NCI-H774 (cell line): ENCODE measurements around the gene KIAA1217.

Experiments used
- DNase-seq: peaks from one replicate; lab custom pipeline; 2025; lab: John Stamatoyannopoulos, UW

The KIAA1217 gene

DNA sequence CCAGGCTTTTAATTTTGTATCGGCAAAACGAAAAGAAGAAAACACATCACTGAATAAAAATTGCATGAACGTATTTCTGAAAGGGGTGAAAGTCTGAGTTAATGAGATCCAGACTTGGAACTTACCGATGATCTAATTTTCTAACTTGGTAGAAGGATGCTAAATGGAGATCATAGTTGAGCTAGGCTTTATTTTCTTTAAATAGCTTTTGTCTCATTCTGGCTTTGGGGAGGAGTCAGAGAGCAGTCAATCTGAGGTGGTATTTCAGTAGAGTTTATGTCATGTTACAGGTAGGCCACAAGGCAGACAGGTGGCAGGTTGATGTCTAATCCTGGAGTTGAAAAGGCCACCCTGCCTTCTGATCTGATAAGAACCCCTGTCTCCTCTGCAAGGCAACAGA lies 161.9 kb downstream of the KIAA1217 start:
- DNase-seq = no peak

DNA sequence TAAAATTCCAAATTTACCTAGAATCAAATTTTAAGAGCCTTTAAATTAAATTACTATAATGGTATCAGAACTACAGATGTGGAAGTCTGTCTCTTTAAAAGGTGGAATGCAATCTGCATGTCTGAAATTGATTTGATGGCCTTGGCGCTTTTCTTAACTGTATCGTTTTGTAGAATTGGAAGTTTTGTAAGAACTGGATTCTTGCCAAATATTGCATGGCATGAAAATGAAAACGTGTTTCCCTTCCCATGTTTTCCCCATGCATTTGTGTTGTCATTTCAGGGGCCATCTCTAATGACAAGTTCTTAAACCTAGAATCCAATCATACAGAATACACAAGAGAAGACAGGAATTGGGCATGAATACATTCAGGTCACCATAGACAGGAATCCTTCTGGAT lies 162.5 kb downstream of the KIAA1217 start:
- DNase-seq = no peak

DNA sequence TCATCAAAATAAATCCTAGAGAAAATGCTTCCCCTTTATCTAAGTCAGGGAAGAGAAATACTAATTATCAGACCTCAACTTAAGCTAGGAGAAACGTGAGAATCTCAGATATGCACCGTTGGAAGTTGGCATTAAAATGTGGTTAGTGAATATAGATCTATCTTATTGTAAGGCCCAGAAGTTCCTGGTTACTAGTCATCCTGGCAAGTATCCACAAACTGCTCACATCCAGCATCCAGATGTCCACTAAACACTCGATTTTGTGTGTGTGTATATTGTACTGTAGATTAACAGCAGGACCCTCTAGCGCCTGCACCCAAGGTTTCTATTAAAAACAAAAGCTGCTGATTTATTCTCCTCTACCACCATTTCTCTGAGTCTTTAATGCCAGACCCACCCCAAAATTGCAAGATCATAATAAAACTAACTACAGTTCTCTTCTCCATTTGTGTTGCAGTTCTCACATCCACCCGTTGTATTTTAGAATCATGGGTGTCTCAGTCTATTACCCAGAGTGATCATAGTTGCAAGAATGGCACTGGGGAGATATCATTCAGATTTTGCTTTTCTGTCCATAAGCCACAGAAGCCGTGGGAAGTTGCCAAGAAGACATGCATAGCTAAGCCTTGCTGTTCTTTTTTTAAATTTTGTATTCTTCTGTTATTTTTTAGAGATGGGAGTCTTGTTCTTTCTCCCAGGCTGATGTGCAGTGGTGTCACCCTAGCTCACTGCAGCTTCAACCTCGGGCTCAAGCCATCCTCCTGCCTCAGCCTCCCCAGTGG lies 165.4 kb downstream of the KIAA1217 start:
- DNase-seq = no peak

DNA sequence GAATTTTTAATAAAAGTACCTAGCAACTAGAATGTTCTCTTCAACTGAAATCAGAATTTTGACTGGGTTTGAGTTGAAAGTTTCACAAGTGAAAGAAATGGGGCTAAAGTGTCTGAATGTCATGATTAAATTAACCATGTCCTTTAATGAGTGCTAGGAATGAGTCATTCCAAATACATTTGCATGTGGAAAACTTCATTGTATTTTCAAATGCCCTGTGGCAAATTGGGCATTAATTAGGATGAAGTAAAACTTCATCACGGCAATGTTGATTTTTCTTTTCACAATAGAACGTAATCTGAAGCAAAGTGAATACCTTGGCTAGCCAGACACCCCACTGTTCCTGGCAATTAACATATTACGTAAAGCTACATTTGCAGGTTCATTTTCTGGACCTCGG lies 166.6 kb downstream of the KIAA1217 start:
- DNase-seq = no peak

DNA sequence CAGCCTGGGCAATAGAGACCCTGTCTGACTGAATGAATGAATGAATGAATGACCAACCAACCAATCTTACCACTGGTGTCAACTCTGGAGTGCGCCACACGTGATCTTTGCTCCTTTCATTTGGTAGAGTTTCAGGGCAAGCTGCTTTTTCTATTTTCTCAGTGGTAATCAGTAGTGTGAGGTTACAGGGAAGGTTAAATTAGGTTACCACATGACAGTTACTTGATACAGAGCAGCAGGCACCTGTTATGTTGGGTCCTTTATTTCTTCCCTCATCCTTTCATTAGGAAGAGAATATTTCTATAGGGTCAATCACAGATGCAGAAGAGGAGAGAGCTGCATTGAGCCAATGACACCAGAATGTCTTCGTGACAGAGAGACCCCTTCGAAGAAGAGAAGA lies 167.8 kb downstream of the KIAA1217 start:
- no peak for DNase-seq

DNA sequence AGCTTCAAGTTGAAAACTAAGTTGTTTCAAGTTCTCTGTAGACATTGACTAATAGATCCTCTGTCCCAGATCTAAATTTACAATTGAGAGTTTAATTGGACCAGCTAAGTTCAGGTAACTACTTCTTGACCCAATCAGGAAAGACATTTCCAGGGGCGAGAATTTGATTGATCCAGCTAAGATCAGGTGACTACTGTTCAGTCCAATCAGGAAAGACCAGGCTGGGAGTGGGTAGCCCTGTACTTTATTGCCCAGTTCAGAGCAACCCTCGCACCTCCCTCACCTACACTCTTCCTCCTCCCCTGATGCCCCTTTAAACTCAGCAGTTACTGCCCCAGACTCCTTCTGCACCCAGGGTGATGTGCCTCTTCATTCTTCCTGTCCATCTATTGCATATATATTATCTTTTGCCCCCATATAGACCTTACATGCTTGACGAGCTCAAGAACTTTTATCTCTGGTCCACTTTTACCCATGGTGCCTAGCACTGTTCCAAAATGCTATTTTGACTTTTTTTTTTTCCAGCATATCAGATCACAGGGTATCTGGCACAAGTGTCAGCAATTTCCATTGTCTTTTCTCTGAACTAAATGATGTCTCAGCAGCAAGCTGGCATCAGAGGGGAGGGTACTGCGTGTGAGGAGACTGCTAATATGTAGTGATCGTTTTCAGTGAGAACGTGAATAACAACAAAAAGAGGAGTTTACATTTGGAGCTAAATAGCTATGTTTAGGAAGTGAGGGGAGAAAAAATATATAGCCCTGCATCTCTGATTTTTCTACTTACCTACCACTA lies 169.4 kb downstream of the KIAA1217 start:
- no peak for DNase-seq

DNA sequence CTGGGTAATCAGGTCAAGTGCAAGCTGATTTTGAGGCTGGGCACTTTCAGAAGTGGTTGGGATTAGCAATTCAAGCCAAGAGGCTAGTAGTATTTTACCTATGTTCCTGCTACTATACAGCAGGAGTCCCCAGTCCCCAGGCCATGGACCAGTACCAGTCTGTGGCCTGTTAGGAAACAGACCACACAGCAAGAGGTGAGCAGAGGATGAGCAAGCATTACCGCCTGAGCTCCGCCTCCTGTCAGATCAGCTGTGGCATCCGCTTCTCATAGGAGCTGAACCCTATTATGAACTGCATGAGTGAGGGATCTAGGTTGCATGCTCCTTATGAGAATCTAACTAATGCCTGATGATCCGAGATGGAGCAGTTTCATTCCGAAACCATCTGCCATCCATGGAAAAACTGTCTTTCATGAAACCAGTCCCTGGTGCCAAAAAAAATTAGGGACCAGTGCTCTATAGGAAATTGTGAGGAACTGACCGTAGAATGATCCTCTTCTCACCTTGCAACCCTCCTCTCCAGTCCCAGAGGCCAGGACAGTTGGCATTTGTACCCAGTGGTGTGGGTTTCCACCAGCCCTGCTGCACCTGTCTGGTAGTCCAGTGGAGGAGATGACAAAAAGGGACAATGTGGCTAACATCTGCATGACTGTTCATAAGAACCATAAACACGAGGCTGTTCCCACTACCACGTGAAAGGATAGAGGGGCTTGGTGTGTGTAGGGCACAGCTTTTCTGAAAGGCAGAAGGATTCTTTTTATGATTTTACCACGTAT lies 172.5 kb downstream of the KIAA1217 start:
- no peak for DNase-seq

DNA sequence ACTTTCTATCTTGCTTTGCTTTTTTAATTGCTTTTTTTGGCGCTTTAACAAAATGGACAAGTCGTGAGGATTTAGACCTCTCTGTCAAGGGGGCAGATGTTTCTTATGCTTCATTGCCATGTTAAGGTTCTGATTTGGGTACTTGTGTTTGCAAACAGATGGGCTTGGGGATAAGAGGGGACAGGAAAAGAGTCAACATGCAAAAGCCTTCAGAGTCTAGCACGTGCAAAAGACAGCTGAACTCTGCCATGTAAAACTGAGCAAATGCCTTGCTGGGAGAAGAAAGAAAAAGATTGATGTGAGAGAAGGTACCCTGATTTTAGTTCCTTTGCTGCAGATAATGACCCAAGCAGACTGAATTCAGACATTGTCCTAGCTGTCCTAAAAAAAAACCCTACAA lies 173.1 kb downstream of the KIAA1217 start:
- no peak for DNase-seq

DNA sequence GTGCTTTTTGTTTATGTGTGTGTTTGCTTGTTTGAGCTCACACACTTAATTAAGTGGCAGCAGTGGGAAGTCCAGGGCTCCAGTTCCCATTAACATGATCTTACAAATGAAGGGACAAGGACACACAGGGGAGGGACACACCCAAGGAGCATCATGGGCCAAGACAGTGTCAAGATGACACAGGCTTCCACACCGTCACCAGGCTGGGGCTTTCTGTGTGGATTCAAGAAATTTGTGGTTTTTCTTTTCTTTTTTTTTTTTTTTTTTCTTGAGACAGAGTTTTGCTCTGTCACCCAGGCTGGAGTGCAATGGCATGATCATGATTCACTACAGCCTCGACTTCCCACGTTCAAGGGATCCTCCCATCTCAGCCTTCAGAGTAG lies 173.6 kb downstream of the KIAA1217 start:
- no peak for DNase-seq

DNA sequence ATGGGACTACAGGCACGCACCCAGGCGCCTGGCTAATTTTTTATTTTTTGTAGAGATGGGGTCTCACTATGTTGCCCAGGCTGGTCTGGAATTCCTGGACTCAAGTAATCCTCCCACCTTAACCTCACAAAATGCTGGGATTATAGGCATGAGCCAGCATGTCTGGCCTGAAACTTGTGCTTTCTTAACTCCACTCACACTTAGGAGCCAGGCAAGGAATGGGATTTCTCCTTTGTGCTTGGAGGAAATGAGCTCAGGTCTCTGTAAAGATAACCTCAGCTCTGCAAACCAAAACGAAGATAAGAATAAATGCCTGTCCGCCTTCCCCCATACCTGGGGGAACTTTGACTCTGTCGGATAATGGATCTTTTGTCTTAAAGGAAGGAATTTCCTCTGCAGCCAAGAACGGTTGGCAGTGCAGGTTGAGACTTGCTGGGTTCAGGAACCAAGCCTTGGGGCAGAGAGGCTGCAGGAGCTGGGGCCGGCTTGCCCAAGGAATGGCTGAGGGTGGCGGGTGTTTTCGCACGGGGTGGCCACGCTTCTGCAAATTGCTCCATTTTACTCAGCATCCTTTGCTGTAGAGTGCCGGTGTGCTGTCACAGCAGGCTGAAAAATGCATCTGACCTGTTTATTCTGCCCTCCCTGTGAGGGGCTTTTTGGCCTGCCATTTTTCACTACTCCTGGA lies 174.2 kb downstream of the KIAA1217 start:
- DNase-seq = no peak

DNA sequence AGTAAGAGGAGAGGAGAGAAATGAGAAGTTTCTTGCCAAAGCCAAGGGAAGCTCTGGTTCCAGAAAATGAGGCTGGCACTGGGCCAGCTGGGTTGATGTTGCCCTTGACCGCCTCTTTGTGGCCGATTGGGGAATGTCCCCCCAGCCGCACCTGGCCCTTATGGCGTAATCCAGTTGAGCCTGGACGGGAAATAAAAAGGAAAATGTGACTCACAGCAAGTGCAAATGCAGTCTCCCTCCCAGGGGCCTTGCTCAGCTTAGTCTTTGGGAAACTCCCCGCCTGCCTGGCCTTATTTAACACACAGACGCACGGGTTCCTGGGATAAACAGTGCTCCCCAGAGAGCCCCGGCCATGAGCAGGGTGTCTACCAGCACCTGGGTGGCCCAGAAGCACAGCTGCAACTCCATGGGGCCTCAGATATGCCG lies 174.8 kb downstream of the KIAA1217 start:
- DNase-seq = peak; percentile 5

DNA sequence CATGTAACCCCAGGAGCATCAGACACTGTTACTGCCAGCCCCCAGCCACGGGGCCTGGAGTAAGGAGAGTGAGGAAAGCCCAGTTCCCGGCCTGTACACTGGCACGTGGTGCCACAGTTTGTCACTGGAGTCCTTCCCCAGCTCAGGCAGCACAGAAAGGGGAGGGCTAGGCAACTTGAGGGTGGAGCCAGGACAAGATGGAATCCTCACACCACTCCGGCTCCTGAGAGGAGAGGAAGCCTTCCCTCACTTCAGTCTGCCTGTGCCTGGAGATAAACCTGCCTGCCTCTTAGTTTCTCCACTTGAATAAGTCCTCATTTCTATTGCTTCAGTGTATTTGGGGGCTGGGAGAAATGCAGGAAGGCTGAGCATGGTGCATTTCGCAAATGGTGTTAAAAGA lies 176.0 kb downstream of the KIAA1217 start:
- DNase-seq = no peak

DNA sequence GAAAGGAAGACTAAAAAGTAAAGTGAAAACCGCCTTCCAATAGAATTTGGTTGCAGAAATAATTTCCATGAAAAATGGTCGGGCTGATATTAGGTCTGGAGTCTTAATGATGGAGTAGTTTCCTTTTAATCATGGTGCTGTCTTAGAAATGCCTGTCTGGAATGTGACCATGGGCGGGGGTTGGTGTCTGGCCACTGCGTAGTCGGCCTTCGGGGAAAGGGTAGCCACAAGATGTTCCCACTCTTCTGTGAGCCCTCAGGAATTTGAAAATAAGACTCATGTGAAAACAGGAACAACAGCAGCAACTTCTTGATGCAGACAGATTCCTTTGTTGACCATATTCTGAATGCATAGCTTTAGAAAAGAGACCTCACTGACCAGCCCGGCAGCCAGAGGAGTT lies 176.8 kb downstream of the KIAA1217 start:
- DNase-seq = no peak

DNA sequence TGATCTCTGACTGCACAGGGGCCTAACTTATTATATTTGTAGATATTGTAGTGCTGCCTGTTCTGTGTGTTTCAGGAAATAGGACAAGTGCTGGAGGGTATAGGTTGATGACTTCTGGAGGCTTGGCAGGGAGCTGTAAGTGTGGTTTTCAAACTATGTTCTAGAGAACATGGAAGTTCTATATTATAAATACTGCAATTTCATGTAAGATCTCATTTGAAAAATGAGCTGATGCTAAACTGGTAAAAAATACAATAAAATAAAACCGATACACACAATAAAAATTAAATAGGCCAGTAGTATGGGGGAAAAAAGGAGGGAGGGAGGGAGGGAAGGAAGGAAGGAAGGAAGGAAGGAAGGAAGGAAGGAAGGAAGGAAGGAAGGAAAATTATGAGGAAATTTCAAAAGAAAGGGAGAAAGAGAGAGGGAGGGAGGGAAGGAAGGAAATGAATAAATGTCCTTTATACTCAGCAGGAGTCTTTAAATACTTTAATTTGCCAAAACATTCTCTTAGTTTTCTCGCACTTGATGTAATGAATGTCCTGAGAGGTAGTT lies 181.3 kb downstream of the KIAA1217 start:
- DNase-seq = no peak

DNA sequence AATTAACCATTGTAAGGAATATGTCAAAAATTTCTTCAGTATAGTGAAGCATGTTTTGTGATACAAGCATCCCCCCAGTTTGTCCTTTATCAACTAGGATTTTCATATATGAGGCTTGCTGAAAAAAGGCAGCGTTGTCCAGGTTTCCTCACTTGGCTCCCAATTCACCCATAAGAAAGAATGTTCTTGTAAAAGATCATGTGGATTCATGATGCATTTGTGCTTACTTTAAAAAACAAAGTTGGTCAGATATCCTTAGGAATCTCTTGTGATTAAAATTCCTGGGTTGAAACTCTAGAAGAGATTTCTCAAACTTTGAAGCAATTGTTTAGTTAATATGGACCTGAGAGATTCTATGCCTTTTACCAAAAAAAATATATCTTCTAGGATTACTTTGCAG lies 181.8 kb downstream of the KIAA1217 start:
- DNase-seq = no peak

DNA sequence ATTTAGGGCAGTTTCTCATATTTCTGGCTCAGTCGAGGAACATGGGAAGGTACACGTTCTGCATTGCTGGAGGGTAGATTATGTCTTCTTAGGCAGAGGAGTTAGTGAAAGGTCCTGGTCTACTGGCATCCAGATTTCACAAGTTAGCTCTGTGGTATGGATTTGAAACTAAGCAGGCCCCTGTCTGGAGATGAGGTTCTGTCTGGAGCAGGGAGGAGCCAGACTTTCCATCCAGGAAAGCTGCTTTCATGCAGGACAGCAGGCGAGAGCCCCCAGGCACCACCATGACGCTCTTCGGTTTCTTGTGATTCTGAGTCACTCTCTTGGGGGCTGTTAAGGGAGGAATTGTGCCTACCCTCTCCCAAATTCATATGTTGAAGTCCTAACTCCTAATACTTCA lies 184.3 kb downstream of the KIAA1217 start:
- no peak for DNase-seq

DNA sequence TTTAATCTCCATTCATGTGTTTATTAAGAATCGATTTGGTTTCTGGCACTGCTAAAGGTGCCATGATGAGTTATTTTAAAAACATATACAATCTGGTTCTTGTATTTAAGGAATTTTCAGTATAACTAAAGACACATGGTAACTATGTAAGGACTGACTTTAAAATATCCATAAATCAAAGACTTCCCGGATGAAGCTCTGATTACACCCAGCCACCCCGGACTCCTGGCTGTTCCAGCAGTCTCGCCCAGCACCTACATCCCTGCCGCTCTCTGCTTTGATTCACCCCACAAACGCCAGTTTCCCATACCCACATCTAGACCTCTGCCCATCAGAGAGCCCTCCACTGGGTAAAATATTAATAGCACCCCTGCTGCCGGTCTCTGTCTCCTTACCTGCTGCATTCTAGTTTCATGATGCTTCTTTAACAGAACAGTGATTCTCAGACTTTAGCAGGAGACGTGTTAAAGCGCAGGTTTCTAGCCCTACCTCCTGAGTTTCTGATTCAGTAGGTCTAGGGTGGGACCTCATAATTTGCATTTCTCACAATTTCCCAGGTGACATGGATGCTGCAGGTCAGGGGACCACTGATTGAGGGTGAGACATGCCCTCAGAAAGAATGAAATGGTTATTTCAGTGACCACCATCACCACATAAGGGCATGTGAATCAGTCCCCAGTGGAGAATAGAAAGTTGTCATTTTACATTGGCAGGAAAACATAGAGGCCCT lies 185.7 kb downstream of the KIAA1217 start:
- no peak for DNase-seq

DNA sequence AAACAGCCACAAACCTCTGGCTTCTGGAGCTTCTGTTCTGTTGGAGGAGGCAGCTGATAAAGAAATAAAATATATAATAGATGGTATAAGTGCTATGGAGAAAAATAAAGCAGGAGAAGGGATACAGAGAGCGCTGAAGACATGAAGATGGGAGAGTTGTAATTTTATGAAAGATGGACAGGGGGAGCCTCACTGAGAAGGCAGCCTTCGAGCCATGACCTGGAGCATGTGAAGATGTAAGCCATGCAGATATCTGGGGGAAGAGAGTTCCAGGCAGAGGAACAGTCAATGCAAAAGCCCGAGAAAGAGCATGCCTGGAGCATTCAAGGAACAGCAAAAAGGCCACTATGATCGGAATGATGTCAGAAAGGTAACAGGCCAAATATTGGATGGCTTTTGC lies 187.5 kb downstream of the KIAA1217 start:
- no peak for DNase-seq

DNA sequence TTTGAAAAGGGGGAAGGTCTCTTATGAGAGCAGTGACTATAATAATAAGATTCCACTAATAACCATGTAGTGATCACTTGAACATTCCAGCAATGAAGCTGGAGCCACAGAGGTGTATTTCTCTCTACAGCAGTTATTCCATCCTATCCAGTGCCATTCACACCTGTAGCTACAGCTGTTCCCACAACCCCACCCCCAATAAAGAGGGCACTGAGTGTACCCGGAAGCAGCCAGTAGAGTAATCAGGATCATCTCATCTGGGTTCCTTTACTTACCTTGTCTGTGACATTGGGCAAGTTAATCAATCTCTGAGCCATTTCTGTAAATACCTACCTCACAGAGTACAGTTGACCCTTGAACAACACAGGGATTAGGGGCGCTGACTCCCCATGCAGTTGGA lies 188.7 kb downstream of the KIAA1217 start:
- no peak for DNase-seq

DNA sequence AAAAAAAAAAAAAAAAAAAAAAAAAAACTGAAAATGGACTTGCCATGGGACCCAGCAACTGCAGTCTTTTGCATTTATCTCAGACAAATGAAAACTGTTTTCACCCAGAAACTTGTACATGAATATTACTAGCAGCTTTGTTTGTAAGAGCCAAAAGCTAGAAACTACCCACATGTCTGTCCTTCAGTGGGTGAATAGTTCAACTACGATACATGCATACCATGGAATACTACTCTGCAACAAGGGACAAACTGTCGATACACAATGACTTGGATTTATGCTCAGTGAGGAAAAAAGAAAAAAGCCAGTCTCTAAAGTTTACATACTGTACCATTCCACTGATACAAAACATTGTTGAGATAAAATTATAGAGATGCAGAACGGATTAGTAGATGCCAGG lies 195.6 kb downstream of the KIAA1217 start:
- no peak for DNase-seq

DNA sequence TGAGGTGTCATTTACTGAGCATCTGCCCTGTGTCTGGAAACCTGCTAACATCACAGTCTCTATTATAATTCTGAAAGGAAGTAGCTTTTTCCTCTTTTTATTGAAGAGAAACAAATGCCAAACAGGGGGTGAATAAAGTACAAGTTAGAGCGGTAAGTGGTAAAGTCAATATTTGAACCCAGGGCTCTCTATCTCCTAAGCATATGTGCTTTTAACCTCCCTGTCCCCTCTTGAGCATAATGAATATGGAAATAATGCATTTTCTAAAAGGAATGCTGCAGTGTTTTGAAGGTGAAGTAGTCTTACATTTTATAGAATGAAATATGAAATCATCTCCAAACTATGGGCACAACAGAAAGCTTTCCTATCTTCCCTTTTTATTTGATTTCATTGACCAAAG lies 196.7 kb downstream of the KIAA1217 start:
- DNase-seq = no peak
